ENCODE measurements around the gene CLEC16A. TPM values are rescaled to one million over a fixed set of nuclear protein-coding genes. Genes with fewer than 3 reads are reported as not detected.

The CLEC16A gene
- total and polyA plus RNA-seq, 4 donors: 14.3 to 44.4 (median 26.4) TPM

DNA sequence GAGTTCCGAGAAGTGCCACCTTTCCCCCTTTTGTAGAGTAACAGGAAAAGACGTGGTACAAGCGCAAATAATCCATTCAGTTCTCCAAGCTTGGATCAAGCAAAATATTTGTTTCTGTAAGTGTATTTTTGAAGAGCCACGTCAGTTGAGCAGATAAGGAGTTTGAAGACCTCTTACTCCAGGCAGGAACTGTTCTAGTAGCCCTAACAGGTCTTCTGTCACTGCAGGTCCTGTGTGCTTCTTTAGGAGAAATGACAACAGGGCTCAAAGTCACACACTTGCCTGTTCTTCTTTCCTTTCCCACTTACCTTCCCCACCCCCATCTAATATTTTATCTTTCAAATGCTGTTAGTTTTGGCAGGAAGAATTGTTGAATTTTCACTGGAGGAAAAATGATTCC is 93.9 kb downstream of the CLEC16A start:
- Histone ChIP-seq H3K9me3 (ENCODE audit: control insufficient read depth in 4 of 4, insufficient read depth in 3 of 4, low read length in 3 of 4) (peaks cover 0 to 3% (median under 1%) of the 10 kb centered on the region in 4 donors), H3K27ac (ENCODE audit: low read depth in 1 of 2, low read length in 1 of 2) (no peak overlapping the region), H3K27me3 (ENCODE audit: control insufficient read depth in 3 of 3, insufficient read depth in 3 of 3, low read length in 2 of 3) (no peaks in the 10 kb centered on the region), H3K4me3 (no peak overlapping the region), H3K4me1 (ENCODE audit: control insufficient read depth in 5 of 5, insufficient read depth in 5 of 5, low read length in 5 of 5) (peaks cover 3 to 18% (median 10%) of the 10 kb centered on the region in 5 donors), H3K36me3 (ENCODE audit: control insufficient read depth in 4 of 4, insufficient read depth in 4 of 4, low read length in 4 of 4) (peaks cover 9 to 17% (median 12%) of the 10 kb centered on the region in 4 donors), H3K9ac (ENCODE audit: insufficient read depth in 1 of 2, low read length in 2 of 2) (no peak overlapping the region)
- 70 to 89% methylated on average over 4 of the region's 4 CpGs for WGBS, 2 donors
- TF ChIP-seq, protein P1, sequence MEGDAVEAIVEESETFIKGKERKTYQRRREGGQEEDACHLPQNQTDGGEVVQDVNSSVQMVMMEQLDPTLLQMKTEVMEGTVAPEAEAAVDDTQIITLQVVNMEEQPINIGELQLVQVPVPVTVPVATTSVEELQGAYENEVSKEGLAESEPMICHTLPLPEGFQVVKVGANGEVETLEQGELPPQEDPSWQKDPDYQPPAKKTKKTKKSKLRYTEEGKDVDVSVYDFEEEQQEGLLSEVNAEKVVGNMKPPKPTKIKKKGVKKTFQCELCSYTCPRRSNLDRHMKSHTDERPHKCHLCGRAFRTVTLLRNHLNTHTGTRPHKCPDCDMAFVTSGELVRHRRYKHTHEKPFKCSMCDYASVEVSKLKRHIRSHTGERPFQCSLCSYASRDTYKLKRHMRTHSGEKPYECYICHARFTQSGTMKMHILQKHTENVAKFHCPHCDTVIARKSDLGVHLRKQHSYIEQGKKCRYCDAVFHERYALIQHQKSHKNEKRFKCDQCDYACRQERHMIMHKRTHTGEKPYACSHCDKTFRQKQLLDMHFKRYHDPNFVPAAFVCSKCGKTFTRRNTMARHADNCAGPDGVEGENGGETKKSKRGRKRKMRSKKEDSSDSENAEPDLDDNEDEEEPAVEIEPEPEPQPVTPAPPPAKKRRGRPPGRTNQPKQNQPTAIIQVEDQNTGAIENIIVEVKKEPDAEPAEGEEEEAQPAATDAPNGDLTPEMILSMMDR (IDR thresholded peaks at IDR 0.05; ENCODE audit: control extremely low read depth, extremely low read depth): no peak
- no peak for DNase-seq
- peak; percentile 43 for ATAC-seq (ENCODE audit: insufficient read depth, low FRiP score)

DNA sequence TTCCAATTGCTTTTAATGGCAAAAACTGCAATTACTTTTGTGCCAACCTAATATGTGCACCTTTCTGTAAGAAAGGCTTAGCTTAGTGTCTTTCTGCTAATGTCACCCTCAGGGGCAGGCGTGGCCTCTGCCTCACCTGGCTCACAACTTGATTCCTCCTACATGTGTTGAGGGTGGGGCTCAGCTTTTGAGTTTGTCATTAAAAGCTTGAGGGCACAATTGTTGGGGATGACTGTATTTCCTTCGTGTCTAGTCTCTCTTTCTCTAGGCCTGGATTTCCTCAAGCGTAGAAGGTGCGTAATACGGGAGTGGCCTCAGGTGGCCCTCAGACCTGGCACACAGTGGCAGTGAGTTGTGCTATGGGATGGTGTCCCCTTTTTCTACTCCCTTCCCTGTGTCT is 94.4 kb downstream of the CLEC16A start:
- 90 to 98% methylated on average over 5 of the region's 5 CpGs for WGBS, 2 donors
- ATAC-seq (ENCODE audit: insufficient read depth, low FRiP score) (no peak), DNase-seq (no peak)
- H3K4me3 ChIP-seq: no peak overlapping the region
- H3K27ac ChIP-seq (ENCODE audit: low read depth in 1 of 2, low read length in 1 of 2): peak overlapping the region in 1 of 2 donors; percentile 2
- peaks cover 9 to 17% (median 12%) of the 10 kb centered on the region in 4 donors for H3K36me3 ChIP-seq (ENCODE audit: control insufficient read depth in 4 of 4, insufficient read depth in 4 of 4, low read length in 4 of 4)
- peaks cover 2 to 14% (median 5%) of the 10 kb centered on the region in 5 donors for H3K4me1 ChIP-seq (ENCODE audit: control insufficient read depth in 5 of 5, insufficient read depth in 5 of 5, low read length in 5 of 5)
- no peaks in the 10 kb centered on the region for H3K27me3 ChIP-seq (ENCODE audit: control insufficient read depth in 3 of 3, insufficient read depth in 3 of 3, low read length in 2 of 3)
- TF ChIP-seq, protein P1 (IDR thresholded peaks at IDR 0.05; ENCODE audit: control extremely low read depth, extremely low read depth): no peak
- peaks cover 0 to 3% (median under 1%) of the 10 kb centered on the region in 4 donors for H3K9me3 ChIP-seq (ENCODE audit: control insufficient read depth in 4 of 4, insufficient read depth in 3 of 4, low read length in 3 of 4)
- H3K9ac ChIP-seq (ENCODE audit: insufficient read depth in 1 of 2, low read length in 2 of 2): no peak overlapping the region

DNA sequence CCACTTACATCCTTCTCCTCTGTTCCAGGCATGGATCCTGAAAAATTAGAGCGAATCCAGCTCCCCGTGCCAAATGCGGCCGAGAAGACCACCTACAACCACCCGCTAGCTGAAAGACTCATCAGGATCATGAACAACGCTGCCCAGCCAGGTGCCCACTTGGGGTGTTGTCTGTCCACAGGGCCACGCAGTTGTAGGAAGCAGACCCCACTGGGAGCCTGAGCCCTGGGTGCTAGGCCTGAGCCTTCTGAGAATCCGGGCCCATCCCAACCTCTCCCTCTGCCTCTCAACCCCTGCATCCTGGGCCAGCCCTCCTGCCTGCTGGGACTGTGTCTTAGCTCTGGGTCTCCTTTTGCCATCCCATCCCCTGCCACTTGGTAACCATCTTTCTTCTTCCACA is 95.4 kb downstream of the CLEC16A start:
- Histone ChIP-seq H3K4me1 (ENCODE audit: control insufficient read depth in 5 of 5, insufficient read depth in 5 of 5, low read length in 5 of 5) (peaks cover 0 to 5% (median 2%) of the 10 kb centered on the region in 5 donors), H3K4me3 (no peak overlapping the region), H3K36me3 (ENCODE audit: control insufficient read depth in 4 of 4, insufficient read depth in 4 of 4, low read length in 4 of 4) (peaks cover 12 to 18% (median 13%) of the 10 kb centered on the region in 4 donors), H3K9ac (ENCODE audit: insufficient read depth in 1 of 2, low read length in 2 of 2) (no peak overlapping the region), H3K27me3 (ENCODE audit: control insufficient read depth in 3 of 3, insufficient read depth in 3 of 3, low read length in 2 of 3) (no peaks in the 10 kb centered on the region), H3K9me3 (ENCODE audit: control insufficient read depth in 4 of 4, insufficient read depth in 3 of 4, low read length in 3 of 4) (peaks cover 0 to 3% (median under 1%) of the 10 kb centered on the region in 4 donors), H3K27ac (ENCODE audit: low read depth in 1 of 2, low read length in 1 of 2) (no peak overlapping the region)
- TF ChIP-seq, protein P1 (IDR thresholded peaks at IDR 0.05; ENCODE audit: control extremely low read depth, extremely low read depth): no peak
- ATAC-seq (ENCODE audit: insufficient read depth, low FRiP score): no peak
- WGBS, 2 donors: 98 to 99% methylated on average over 8 of the region's 8 CpGs
- DNase-seq: no peak

DNA sequence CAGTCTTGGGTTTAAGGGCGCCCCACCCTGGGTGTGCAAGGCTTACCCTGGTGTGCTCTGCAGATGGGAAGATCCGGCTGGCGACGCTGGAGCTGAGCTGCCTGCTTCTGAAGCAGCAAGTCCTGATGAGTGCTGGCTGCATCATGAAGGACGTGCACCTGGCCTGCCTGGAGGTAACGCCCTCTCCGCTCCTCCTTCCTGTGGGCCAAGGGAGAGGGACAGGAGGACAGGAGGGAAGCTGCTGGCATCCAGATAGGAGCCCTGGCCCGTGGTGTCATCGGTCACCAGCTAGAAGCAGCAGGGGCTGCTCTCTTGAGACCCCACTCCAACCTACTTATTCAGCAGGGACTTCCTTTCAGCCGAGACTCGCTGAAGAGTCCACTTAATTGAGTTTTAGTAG is 97.8 kb downstream of the CLEC16A start:
- H3K27ac ChIP-seq (ENCODE audit: low read depth in 1 of 2, low read length in 1 of 2): no peak overlapping the region
- 93 to 98% methylated on average over 11 of the region's 11 CpGs for WGBS, 2 donors
- H3K4me1 ChIP-seq (ENCODE audit: control insufficient read depth in 5 of 5, insufficient read depth in 5 of 5, low read length in 5 of 5): peaks cover 0 to 11% (median 2%) of the 10 kb centered on the region in 5 donors
- no peak for ATAC-seq (ENCODE audit: insufficient read depth, low FRiP score)
- no peak overlapping the region for H3K4me3 ChIP-seq
- no peak overlapping the region for H3K9ac ChIP-seq (ENCODE audit: insufficient read depth in 1 of 2, low read length in 2 of 2)
- no peaks in the 10 kb centered on the region for H3K9me3 ChIP-seq (ENCODE audit: control insufficient read depth in 4 of 4, insufficient read depth in 3 of 4, low read length in 3 of 4)
- H3K27me3 ChIP-seq (ENCODE audit: control insufficient read depth in 3 of 3, insufficient read depth in 3 of 3, low read length in 2 of 3): no peaks in the 10 kb centered on the region
- no peak for DNase-seq
- peaks cover 9 to 18% (median 12%) of the 10 kb centered on the region in 4 donors for H3K36me3 ChIP-seq (ENCODE audit: control insufficient read depth in 4 of 4, insufficient read depth in 4 of 4, low read length in 4 of 4)
- TF ChIP-seq, protein P1 (IDR thresholded peaks at IDR 0.05; ENCODE audit: control extremely low read depth, extremely low read depth): no peak

Data from lung (tissue), 12 donors.